ENCODE measurements around the gene PPP1R13B.
A peak's percentile ranks its signal among the peaks of the same experiment; 100 is the strongest.

The PPP1R13B gene

DNA sequence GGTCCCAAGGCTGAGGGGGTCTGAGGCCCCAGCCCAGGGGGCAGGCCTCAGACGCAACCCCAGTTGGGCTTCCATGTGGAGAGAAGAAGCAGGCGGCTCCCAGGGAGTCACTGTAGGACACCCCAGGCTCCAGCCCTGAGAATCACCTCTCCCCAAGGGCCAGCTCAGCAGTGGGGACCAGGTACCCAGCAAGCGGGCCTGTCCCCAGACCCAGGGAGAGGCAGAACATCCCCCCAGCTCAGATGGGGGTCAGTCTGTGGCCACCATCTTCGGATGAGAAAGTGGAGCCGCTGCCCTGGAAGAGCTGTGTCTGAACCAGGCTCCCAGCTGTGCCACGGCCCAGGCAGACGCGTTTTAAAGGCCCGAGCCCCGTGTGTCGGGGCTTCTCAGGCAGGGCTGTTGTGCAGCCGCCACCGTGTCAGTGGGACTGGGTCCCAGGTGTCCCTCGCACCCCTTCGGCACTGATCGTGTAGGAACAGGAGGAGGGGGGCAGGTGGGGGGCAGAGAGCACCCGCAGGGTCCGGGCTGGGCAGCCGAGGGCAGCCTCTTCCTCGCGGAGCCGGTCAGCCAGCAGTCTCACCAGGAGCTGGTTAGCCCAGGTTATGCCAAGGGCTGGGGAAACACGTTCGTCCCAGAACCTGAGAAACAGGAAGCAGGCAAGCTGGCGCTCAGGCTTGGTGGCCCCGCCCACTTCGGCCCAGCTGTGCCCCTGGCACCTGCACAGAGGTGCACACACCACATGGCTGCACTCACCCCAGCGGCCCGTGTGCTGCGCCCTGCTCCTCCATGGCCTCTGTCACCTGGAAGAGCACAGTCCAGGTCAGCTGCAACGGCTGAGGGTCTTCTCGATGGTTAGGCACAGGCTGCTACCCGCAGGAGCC lies 148.8 kb downstream of the PPP1R13B start:
- H3K27me3 ChIP-seq, result no peaks in the 10 kb centered on the region
- H3K36me3 ChIP-seq, result peaks cover 74% of the 10 kb centered on the region
- TF ChIP-seq, protein P1, sequence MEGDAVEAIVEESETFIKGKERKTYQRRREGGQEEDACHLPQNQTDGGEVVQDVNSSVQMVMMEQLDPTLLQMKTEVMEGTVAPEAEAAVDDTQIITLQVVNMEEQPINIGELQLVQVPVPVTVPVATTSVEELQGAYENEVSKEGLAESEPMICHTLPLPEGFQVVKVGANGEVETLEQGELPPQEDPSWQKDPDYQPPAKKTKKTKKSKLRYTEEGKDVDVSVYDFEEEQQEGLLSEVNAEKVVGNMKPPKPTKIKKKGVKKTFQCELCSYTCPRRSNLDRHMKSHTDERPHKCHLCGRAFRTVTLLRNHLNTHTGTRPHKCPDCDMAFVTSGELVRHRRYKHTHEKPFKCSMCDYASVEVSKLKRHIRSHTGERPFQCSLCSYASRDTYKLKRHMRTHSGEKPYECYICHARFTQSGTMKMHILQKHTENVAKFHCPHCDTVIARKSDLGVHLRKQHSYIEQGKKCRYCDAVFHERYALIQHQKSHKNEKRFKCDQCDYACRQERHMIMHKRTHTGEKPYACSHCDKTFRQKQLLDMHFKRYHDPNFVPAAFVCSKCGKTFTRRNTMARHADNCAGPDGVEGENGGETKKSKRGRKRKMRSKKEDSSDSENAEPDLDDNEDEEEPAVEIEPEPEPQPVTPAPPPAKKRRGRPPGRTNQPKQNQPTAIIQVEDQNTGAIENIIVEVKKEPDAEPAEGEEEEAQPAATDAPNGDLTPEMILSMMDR (IDR thresholded peaks at IDR 0.05; ENCODE audit: low read depth, low read length), result no peak
- H3K4me3 ChIP-seq (ENCODE audit: low read depth, low read length), result no peak overlapping the region
- H3K9me3 ChIP-seq, result no peaks in the 10 kb centered on the region
- H3K4me1 ChIP-seq, result peaks cover 70% of the 10 kb centered on the region
- peak; percentile 22 for DNase-seq

DNA sequence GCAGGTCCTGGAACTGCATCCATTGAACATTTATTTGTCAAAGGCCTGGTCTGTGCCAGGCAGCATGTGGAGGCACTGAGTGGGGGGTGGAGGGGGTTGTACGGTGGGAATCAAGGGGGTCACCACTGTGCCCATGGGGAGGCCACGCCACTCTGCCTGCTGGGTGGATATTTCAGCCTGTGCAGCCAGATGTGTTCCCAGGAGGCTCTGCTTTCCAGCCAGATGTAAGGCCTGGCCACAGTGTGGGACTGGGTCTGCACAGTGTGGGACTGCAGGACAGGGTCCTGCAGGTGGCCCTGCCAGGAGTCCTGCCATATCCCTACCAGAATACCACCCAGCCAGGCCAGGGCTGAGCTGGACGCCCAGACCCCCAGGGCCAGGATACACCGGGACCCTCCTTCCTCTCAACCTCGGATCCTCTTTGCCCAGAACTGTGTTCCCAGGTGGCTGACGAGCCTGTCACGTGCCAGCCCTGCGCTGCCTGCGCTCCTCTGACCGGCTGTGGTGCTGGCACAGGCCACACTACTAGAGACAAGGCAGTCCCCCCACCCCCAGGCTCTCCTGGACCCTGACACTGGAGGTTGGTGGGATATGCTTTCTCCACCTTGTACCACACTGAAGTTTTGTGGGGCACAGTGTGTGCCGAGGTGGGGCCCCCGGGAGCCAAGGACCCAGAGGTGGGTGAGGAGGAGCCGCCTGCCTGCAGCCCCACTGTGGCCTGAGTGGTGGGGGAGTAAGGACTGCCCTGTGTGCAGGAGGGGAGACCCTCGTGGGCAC lies 149.6 kb downstream of the PPP1R13B start:
- Histone ChIP-seq H3K36me3 (peaks cover 74% of the 10 kb centered on the region), H3K4me1 (peaks cover 62% of the 10 kb centered on the region), H3K4me3 (ENCODE audit: low read depth, low read length) (no peak overlapping the region), H3K9me3 (no peaks in the 10 kb centered on the region), H3K27me3 (no peaks in the 10 kb centered on the region)
- TF ChIP-seq, protein P1 (IDR thresholded peaks at IDR 0.05; ENCODE audit: low read depth, low read length), result no peak
- peak; percentile 22 for DNase-seq

DNA sequence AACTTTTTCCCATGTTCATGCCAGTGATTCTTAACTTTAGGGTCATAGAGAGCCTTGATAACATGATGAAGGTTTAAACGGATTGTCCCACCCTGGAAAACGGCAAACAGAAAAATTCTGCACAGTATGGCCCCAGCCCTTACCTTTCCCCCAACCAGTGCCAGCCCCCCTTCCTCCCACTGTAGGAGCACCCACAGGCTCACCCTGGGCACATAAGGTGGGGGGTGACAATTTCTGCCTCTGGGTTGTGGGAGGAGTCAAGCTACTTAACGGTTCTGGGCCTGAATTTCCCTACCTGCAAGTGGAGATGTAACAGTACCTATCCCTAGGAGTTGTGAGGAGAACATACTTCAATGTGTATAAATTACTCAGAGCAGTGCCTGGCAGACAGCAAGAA lies 150.2 kb downstream of the PPP1R13B start:
- peaks cover 71% of the 10 kb centered on the region for H3K36me3 ChIP-seq
- no peak for DNase-seq
- H3K9me3 ChIP-seq, result no peaks in the 10 kb centered on the region
- no peaks in the 10 kb centered on the region for H3K27me3 ChIP-seq
- H3K4me1 ChIP-seq, result peaks cover 58% of the 10 kb centered on the region
- TF ChIP-seq, protein P1 (IDR thresholded peaks at IDR 0.05; ENCODE audit: low read depth, low read length), result no peak
- H3K4me3 ChIP-seq (ENCODE audit: low read depth, low read length), result no peak overlapping the region

DNA sequence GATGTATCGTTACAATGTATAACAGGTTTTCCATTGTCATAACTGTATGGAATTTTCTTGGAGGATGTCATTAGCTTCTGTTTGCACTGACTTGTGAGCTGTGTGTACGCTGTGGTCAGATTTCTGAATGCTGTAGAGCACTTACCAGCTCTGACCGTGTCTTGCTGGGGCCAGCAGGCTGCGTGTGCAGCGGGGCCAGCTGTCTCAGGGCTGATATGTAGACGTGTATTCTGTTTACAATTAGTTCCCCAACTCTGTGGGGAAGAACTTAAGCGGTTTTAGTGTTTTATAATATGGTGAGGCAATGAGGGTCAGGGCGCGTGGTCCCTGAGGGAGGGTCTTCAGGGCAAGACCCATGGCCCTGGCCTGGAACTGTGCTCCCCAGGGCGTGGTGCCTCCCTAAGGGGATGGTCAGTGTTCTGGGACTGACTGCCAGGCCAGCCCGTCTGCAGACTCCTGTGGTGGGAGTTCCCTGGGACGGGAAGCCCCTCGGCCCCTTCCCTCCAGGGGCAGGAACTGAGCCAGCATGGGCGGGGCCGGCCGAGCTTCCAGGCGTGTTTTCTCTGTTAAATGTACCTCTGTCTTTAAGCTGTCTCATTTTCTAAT lies 150.8 kb downstream of the PPP1R13B start:
- H3K9me3 ChIP-seq, result no peaks in the 10 kb centered on the region
- peak overlapping the region; percentile 21; the same call in 1 of the 2 replicates for H3K4me3 ChIP-seq (ENCODE audit: low read depth, low read length)
- no peaks in the 10 kb centered on the region for H3K27me3 ChIP-seq
- TF ChIP-seq, protein P1 (IDR thresholded peaks at IDR 0.05; ENCODE audit: low read depth, low read length), result 0 out of 2 replicates have a peak, but pooled peaks have one; percentile 1
- peaks cover 55% of the 10 kb centered on the region for H3K4me1 ChIP-seq
- H3K36me3 ChIP-seq, result peaks cover 71% of the 10 kb centered on the region
- DNase-seq, result peak; percentile 68

DNA sequence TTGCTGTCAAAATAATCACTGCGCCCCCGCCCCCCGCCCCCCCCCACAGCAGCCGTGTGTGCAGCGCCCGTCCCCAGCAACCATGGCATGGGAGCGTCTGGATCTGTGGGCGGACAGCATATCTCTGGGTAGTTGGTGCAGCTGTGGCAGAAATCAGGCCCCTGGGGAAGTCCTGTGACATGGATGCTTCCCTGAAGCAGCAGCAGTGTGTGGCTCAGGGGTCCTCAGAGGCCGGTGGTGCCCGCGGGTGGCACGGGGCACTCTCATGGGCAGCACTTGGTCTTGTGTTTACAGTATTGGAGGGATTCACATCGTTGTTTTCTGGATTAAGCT lies 151.3 kb downstream of the PPP1R13B start:
- peaks cover 54% of the 10 kb centered on the region for H3K4me1 ChIP-seq

More for the DNA sequence above, 151.3 kb downstream of the PPP1R13B start:
- Histone ChIP-seq H3K27me3 (no peaks in the 10 kb centered on the region), H3K36me3 (peaks cover 68% of the 10 kb centered on the region), H3K4me3 (ENCODE audit: low read depth, low read length) (no peak overlapping the region), H3K9me3 (no peaks in the 10 kb centered on the region)
- TF ChIP-seq, protein P1 (IDR thresholded peaks at IDR 0.05; ENCODE audit: low read depth, low read length), result no peak
- peak; percentile 80 for DNase-seq

Data from BE2C (cell line).